SJSA1 (cell line): ENCODE data around the gene SLC16A10. TPM values are rescaled to one million over a fixed set of nuclear protein-coding genes. Genes with fewer than 3 reads are reported as not detected.
"Not testable (repeated sequence)": the region's sequence is repeated elsewhere in the genome, so short reads cannot be mapped to it uniquely, and the experiment has no call there.

Source experiments
- DNase-seq, 2 experiments: peaks; one replicate each; pipeline ENCODE4 v3.0.0-alpha.2; 2015 to 2020; ENCODE audit warnings: low spot score in 2 of 2, low read depth in 1 of 2
- H3K27ac ChIP-seq: fragments of 250-450 bp; sonication (Bioruptor Pico); 2 replicates; pipeline ENCODE4 v1.5.1; 2020; ENCODE audit warnings: mild to moderate bottlenecking, moderate library complexity
- H3K27me3 ChIP-seq: fragments of 250-450 bp; sonication (Bioruptor Pico); replicated peaks from 2 replicates; pipeline ENCODE4 v1.5.1; 2020; ENCODE audit warnings: mild to moderate bottlenecking, moderate library complexity
- H3K36me3 ChIP-seq: fragments of 250-450 bp; sonication (Bioruptor Pico); 2 replicates; pipeline ENCODE4 v1.5.1; 2020; ENCODE audit warnings: mild to moderate bottlenecking
- H3K4me1 ChIP-seq: fragments of 250-450 bp; sonication (Bioruptor Pico); replicated peaks from 2 replicates; pipeline ENCODE4 v1.6.1; 2021; ENCODE audit warnings: mild to moderate bottlenecking
- H3K4me3 ChIP-seq: fragments of 250-450 bp; sonication (Bioruptor Pico); 2 replicates; pipeline ENCODE4 v1.5.1; 2020; ENCODE audit warnings: mild to moderate bottlenecking
- H3K9me3 ChIP-seq: fragments of 250-450 bp; sonication (Bioruptor Pico); replicated peaks from 2 replicates; pipeline ENCODE4 v1.5.1; 2020; ENCODE audit warnings: mild to moderate bottlenecking
- total RNA-seq: library from RNA; depleted of rRNA; stranded (reverse); fragments of >200 nt; shearing (Covaris generic); gene quantifications from 2 replicates; pipeline ENCODE4 v1.2.3, GENCODE V29; 2014

SLC16A10 gene
- total RNA-seq, 1 experiment from 2014 or later: not detected

DNA sequence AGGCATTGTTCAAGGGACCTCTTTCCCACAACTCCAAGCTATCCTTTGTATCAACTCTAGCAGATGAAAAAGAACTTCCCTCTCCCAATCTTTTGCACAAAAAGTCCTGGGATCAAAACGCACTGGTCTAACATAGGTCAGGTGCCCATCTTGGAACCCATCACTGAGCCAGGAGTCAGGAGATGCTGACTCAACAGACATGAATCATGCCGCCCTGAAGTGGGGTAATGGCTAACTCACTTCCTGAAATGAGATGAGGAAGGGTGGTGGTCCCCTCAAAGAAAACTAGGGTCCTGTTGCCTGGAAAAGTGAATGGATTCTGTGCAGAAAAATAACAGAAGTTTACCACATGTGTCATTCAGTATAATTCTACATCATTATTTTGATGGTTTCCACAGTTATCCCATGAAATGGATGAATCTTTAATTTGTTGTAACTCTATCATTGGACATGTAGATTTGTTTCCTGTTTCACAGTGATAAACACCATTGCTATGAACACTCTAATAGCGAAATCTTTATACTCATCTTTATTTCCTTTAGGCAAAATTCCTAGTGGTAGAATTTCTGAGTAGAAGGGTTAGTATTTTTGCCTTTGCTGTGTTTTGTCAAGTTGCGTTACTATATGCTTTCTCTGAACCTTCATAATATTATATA, 151.3 kb downstream of the SLC16A10 start:
- Histone ChIP-seq H3K36me3 (no peaks in the 10 kb centered on the region), H3K4me3 (no peak overlapping the region), H3K27ac (no peak overlapping the region), H3K27me3 (no peaks in the 10 kb centered on the region), H3K9me3 (0 out of 2 replicates have a peak, but pooled peaks cover 2% of the 10 kb centered on the region), H3K4me1 (peaks cover 27% of the 10 kb centered on the region)
- no peak for DNase-seq

DNA sequence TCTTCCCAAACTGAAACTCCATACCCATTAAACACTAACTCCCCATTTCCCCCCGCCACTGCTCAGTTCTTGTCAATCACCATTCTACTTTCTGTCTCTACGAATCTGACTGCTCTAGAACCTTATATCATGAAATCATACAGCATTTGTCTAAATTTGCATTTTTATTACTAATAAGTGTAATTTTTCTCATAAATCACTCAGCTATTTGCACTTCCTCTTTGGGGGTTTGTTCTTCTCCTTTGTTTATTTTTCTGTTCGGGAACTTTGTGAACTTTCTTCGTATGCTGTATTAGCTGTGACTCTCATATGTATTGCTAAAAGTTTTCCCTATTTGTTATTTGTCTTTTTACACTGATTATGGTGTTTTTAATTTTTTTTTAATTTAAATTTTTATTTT, 152.2 kb downstream of the SLC16A10 start:
- no peaks in the 10 kb centered on the region for H3K36me3 ChIP-seq
- peaks cover 27% of the 10 kb centered on the region for H3K4me1 ChIP-seq
- H3K4me3 ChIP-seq: no peak overlapping the region
- no peaks in the 10 kb centered on the region for H3K27me3 ChIP-seq
- no peak overlapping the region for H3K27ac ChIP-seq
- H3K9me3 ChIP-seq: no peaks in the 10 kb centered on the region
- DNase-seq: no peak

DNA sequence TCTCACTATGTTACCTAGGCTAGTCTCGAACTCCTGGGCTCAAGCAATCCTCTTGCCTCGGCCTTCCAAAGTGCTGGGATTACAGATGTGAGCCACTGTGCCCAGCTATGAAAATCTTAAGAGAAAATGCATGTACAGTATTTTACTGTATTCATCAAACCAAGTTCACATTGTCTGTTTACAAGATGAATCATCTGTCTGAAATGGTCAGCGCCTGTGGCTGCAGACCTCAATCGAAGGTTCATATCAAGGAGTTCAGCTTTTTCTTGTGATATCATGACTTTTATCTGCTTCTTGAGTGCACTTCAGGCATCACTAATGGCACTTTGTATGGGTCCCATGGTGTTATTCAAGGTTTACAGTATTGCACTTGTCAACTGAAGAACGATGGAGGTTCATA, 155.1 kb downstream of the SLC16A10 start:
- no peaks in the 10 kb centered on the region for H3K27me3 ChIP-seq
- H3K4me1 ChIP-seq: peaks cover 27% of the 10 kb centered on the region
- peak in 1 of 2 experiments; percentile 60 for DNase-seq
- no peaks in the 10 kb centered on the region for H3K9me3 ChIP-seq
- no peak overlapping the region for H3K27ac ChIP-seq
- no peak overlapping the region for H3K4me3 ChIP-seq
- H3K36me3 ChIP-seq: no peaks in the 10 kb centered on the region

DNA sequence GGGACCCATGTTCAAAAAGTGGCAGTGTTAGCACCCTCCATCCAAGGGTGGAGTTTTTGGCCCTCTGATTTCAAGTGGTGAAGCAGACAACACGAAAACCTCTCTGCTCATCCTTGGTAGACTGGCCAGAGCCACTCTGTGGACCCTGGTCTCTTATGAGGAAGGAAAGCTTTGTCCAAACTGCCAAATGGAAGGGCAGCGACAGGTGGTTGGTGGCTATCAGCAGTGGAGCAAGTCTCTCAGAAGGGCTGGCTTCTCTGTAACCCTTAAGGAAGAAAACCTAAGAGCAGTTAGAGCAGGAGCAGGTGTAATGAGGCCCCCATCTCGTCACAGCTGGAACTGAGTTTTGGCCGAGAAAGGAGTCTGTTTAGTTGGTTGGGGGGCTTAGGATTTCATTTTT, 155.8 kb downstream of the SLC16A10 start:
- H3K4me3 ChIP-seq: no peak overlapping the region
- H3K27ac ChIP-seq: no peak overlapping the region
- no peaks in the 10 kb centered on the region for H3K27me3 ChIP-seq
- H3K36me3 ChIP-seq: no peaks in the 10 kb centered on the region
- no peak for DNase-seq
- peaks cover 22% of the 10 kb centered on the region for H3K4me1 ChIP-seq
- H3K9me3 ChIP-seq: no peaks in the 10 kb centered on the region

DNA sequence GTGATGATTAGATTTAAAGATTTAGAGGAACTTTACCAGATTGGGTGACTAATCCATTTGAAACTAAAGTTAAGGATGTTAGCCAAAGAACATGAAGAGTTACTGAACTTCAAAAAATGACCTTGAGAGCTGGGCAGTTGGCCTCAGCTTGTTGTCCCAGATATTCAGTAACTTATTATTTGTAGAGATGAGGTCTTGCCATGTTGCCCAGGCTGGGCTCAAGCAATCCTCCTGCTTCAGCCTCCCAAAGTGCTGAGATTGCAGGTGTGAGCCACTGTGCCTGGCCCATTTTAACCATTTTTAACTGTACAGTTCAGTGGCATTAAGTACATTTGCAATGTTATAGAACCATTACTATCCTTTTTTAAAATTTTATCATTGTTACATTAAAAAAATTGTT, 161.5 kb downstream of the SLC16A10 start:
- Histone ChIP-seq H3K4me3 (no peak overlapping the region), H3K27ac (no peak overlapping the region), H3K9me3 (no peaks in the 10 kb centered on the region), H3K27me3 (no peaks in the 10 kb centered on the region), H3K4me1 (no peaks in the 10 kb centered on the region), H3K36me3 (no peaks in the 10 kb centered on the region)
- DNase-seq: no peak

DNA sequence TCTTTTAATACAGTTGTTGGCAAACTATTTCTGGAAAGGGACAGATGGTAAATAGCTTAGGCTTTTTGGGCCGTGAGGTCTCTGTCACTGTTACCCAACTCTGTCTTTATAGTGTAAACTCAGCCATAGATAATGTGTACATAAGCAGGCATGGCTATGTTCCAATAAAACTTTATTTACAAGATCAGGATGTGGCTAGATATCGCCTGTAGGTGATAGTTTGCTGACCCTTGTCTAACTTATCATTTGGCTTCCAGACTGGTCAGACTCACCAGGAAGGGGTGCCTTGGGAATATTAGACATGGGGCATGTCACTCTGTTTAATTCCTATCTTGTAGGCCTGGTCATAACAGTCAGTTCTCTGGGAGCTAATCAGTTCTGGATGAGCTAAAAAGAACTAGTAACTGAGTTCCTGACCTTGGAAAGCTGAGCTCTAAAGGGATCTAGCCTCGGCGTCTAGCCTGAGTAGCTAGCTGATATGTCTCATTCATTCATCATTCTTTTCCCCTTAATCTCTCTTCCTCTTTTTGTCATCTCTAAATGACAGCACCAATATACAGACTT, 163.6 kb downstream of the SLC16A10 start:
- no peaks in the 10 kb centered on the region for H3K27me3 ChIP-seq
- H3K9me3 ChIP-seq: no peaks in the 10 kb centered on the region
- no peak overlapping the region for H3K27ac ChIP-seq
- no peak for DNase-seq
- H3K36me3 ChIP-seq: no peaks in the 10 kb centered on the region
- no peak overlapping the region for H3K4me3 ChIP-seq
- no peaks in the 10 kb centered on the region for H3K4me1 ChIP-seq

DNA sequence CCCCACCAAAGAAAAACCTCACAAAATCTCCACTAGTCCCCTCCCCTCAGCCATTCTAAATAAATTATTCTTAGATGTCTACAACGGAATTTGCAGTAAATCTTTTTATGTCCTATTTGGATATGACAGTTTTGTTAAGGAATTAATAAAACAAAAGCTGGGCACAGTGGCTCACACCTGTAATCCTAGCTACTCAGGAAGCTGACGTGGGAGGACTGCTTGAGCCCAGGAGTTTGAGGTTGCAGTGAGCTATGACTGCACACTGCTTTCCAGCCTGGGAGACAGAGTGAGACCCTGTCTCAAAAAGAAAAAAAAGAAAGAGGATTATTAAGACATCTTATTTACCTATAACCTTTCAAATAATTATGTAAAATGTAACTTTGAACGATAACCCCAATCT, 165.4 kb downstream of the SLC16A10 start:
- Histone ChIP-seq H3K27ac (no peak overlapping the region), H3K4me1 (no peaks in the 10 kb centered on the region), H3K9me3 (no peaks in the 10 kb centered on the region), H3K4me3 (no peak overlapping the region), H3K36me3 (no peaks in the 10 kb centered on the region), H3K27me3 (no peaks in the 10 kb centered on the region)
- DNase-seq: no peak

DNA sequence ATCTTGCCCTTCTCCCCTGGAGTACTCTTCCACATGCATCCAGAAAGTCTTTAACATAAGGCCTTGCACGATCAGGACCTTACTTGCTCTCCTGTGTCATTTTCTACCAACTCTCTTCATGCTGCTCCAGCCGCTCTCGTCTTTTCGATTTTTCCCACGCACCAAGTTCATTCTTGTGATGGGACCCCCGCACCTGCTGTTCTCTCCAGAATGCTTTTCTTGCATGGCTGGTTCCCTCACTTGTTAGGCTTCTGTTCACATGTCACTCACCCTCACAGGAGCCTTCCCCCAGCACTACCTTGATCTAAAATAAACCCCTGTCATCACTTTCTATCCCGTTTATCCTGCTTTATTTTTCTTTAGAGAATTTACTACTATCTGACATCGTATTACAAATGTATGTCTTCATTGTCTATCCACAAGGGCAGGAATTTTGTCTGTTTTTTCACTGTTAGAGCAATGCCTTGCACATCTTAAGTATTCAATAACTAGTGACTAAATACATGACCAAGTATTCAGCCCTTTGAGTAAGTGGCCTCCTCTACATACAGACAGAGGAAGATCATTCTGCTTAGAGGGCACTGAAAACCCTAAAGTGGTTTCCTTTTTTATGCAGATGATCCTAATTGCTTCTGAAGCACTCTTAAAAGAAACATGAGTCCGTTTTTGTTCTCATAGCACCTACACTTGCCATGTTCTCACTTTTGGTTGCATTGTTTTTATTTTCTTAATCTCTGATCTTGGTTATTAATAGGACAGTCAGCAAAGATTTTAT, 166.9 kb downstream of the SLC16A10 start:
- DNase-seq: no peak
- no peak overlapping the region for H3K27ac ChIP-seq
- peaks cover 7% of the 10 kb centered on the region for H3K4me1 ChIP-seq
- no peaks in the 10 kb centered on the region for H3K27me3 ChIP-seq
- no peaks in the 10 kb centered on the region for H3K9me3 ChIP-seq
- H3K4me3 ChIP-seq: no peak overlapping the region
- H3K36me3 ChIP-seq: no peaks in the 10 kb centered on the region

DNA sequence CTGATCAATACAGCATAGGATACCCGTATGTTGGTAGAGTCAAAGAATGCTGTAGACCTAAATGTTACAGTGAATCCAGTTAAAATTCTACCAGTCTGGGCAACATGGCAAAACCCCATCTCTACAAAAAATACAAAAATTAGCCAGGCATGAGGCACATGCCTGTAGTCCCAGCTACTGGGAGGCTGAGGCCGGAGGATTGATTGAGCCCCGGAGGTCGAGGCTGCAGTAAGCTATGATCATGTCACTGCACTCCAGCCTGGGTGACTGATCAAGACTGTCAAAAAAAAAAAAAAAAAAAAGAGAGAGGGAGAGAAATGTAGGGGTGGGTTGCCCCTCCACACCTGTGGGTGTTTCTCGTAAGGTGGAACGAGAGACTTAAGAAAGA, 167.5 kb downstream of the SLC16A10 start:
- Histone ChIP-seq H3K9me3 (no peaks in the 10 kb centered on the region), H3K27ac (no peak overlapping the region), H3K27me3 (no peaks in the 10 kb centered on the region), H3K36me3 (no peaks in the 10 kb centered on the region), H3K4me1 (peaks cover 7% of the 10 kb centered on the region), H3K4me3 (no peak overlapping the region)
- DNase-seq: no peak

DNA sequence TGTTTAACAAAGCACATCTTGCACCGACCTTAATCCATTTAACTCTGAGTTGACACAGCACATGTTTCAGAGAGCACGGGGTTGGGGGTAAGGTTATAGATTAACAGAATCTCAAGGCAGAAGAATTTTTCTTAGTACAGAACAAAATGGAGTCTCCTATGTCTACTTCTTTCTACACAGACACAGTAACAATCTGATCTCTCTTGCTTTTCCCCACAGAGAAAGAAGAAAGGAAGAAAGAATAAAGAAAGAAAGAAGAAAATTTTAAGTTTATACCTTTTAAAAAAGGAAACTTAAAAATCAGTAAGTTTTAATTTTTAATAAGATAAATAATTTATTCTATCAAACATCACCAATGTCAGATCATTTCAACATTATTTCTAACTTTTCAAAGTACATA, 168.5 kb downstream of the SLC16A10 start:
- not testable (repeated sequence) for H3K4me3 ChIP-seq, DNase-seq, H3K27me3 ChIP-seq, H3K36me3 ChIP-seq, H3K27ac ChIP-seq, H3K9me3 ChIP-seq
- H3K4me1 ChIP-seq: peaks cover 17% of the 10 kb centered on the region

DNA sequence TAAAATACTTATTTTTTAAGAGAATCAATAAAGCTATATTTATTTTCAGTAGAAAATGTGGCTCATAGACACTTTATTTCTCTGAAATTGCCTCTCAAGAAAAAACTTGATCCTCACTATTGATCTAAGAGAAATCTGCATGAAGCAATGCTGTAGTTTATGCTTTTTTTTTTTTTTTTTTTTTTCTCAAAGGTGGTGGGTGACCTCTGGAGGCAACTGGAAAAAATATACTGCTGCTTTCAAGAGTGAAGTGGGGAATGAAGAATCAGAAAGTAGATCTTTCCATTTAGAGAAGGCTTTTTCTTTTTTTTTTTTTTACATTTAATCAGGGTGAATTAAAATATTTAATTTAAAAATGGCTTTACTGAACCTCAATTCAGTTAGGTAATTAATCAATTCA, 169.3 kb downstream of the SLC16A10 start:
- Histone ChIP-seq H3K9me3 (no peaks in the 10 kb centered on the region), H3K27ac (no peak overlapping the region), H3K4me1 (peaks cover 17% of the 10 kb centered on the region), H3K27me3 (no peaks in the 10 kb centered on the region), H3K36me3 (no peaks in the 10 kb centered on the region), H3K4me3 (no peak overlapping the region)
- no peak for DNase-seq

DNA sequence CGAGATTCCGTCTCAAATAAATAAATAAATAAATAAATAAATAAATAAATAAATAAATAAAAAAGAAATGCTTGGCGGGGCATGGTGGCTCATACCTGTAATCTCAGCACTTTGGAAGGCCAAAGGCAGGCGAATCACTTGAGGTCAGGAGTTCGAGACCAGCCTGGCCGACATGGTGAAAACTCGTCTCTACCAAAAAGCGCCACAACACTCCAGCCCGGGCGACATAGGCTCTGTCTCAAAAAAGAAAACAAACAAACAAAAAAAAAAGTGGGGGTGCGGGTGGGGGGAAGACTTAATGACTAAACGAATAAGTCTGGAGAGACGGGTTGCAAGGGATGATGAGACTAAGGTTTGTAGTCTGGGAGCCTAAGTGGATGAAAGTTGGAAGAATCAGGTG, 170.7 kb downstream of the SLC16A10 start:
- no peaks in the 10 kb centered on the region for H3K36me3 ChIP-seq
- no peak for DNase-seq
- peaks cover 17% of the 10 kb centered on the region for H3K4me1 ChIP-seq
- no peaks in the 10 kb centered on the region for H3K9me3 ChIP-seq
- H3K27me3 ChIP-seq: no peaks in the 10 kb centered on the region
- H3K27ac ChIP-seq: peak overlapping the region; percentile 64; the same call in 1 of the 2 replicates
- H3K4me3 ChIP-seq: no peak overlapping the region

DNA sequence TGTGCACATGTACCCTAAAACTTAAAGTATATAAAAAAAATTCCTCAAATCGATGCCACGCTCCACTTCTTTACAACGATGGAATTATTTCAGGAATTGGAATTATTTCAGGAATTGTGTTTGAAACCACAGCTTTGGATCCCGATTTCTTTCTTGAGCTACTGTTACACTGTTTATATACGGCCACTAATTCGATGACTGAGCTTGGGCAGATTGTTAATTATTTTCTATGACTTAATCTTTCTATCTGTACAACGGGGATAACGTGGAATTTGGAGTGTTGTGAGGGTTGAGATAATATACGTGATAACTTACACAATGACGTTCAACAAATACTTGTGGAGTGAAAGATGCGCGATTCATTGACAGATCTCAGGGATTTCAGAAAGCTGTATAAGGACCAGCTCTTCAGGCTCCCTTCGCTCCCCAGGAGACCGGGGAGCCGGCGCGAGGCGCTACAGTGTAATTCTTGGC, 171.3 kb downstream of the SLC16A10 start:
- DNase-seq: no peak
- peak overlapping the region; percentile 63 for H3K4me3 ChIP-seq
- H3K9me3 ChIP-seq: no peaks in the 10 kb centered on the region
- H3K36me3 ChIP-seq: 0 out of 2 replicates have a peak, but pooled peaks cover under 1% of the 10 kb centered on the region
- peak overlapping the region; percentile 64 for H3K27ac ChIP-seq
- H3K4me1 ChIP-seq: peaks cover 19% of the 10 kb centered on the region
- no peaks in the 10 kb centered on the region for H3K27me3 ChIP-seq
